GM19240 (cell line): ENCODE data around the gene LRRC8D.
"Not testable (repeated sequence)": the region's sequence is repeated elsewhere in the genome, so short reads cannot be mapped to it uniquely, and the experiment has no call there.

Experiments used
- DNase-seq: peaks from one replicate; pipeline ENCODE4 v3.0.0; 2011; ENCODE audit warnings: low spot score; ENCODE audit not compliant: insufficient read length

The LRRC8D gene

GRCh38 chr1:89911191-89911991 is 90.6 kb downstream of the LRRC8D start:
- no peak for DNase-seq

GRCh38 chr1:89912073-89912472 is 91.2 kb downstream of the LRRC8D start:
- no peak for DNase-seq

- DNase-seq = no peak
Observed at GRCh38 chr1:89913353-89914095, 92.7 kb downstream of the LRRC8D start.

GRCh38 chr1:89917353-89917752 is 96.5 kb downstream of the LRRC8D start:
- no peak for DNase-seq

GRCh38 chr1:89918127-89918793 is 97.4 kb downstream of the LRRC8D start:
- no peak for DNase-seq

GRCh38 chr1:89918794-89919155 is 97.9 kb downstream of the LRRC8D start:
- no peak for DNase-seq

- no peak for DNase-seq
Observed at GRCh38 chr1:89919174-89919573, 98.3 kb downstream of the LRRC8D start.

- no peak for DNase-seq
Observed at GRCh38 chr1:89922911-89923310, 102.1 kb downstream of the LRRC8D start.

GRCh38 chr1:89923517-89923916 is 102.7 kb downstream of the LRRC8D start:
- no peak for DNase-seq

- DNase-seq = not testable (repeated sequence)
Observed at GRCh38 chr1:89924075-89924474, 103.2 kb downstream of the LRRC8D start.

- DNase-seq = no peak
Observed at GRCh38 chr1:89927049-89927448, 106.2 kb downstream of the LRRC8D start.

GRCh38 chr1:89927478-89927877 is 106.6 kb downstream of the LRRC8D start:
- DNase-seq = no peak

GRCh38 chr1:89928506-89928905 is 107.7 kb downstream of the LRRC8D start:
- DNase-seq = no peak

- DNase-seq = no peak
Observed at GRCh38 chr1:89929467-89930063, 108.7 kb downstream of the LRRC8D start.

GRCh38 chr1:89930579-89930978 is 109.7 kb downstream of the LRRC8D start:
- no peak for DNase-seq

- no peak for DNase-seq
Observed at GRCh38 chr1:89931964-89932363, 111.1 kb downstream of the LRRC8D start.

GRCh38 chr1:89932598-89933364 is 111.9 kb downstream of the LRRC8D start:
- DNase-seq = no peak

- no peak for DNase-seq
Observed at GRCh38 chr1:89934461-89934860, 113.6 kb downstream of the LRRC8D start.

GRCh38 chr1:89935235-89935634 is 114.4 kb downstream of the LRRC8D start:
- no peak for DNase-seq

GRCh38 chr1:89936694-89937093 is 115.9 kb downstream of the LRRC8D start:
- no peak for DNase-seq
